Measurements from ENCODE around the gene IFRD2. TPM values are rescaled to one million over a fixed set of nuclear protein-coding genes. Genes with fewer than 3 reads are reported as not detected.

IFRD2 gene
- 80.1 and 95.3 TPM in 2 replicates for total RNA-seq

GRCh38 chr3:50292159-50293078 is at the start of gene IFRD2:
IFRD2 (minus strand) TSS chr3:50292429; CDS start chr3:50292274, 155 bp downstream.

GRCh38 chr3:50340448-50341329 is 48.5 kb upstream of the IFRD2 start, which contains the start of gene RASSF1:
RASSF1 (minus strand) TSS chr3:50340836; CDS start chr3:50340805, 31 bp downstream.

GRCh38 chr3:50327943-50328691 is 35.9 kb upstream of the IFRD2 start, which contains the start of gene TUSC2:
TUSC2 (minus strand) TSS chr3:50328223; CDS start chr3:50328099, 124 bp downstream.

GRCh38 chr3:50322386-50323091 is 30.3 kb upstream of the IFRD2 start, which contains the start of gene HYAL2:
HYAL2 (minus strand) TSS chr3:50322745; CDS start chr3:50320489, 2,256 bp downstream.

GRCh38 chr3:50303013-50303815 is 11.0 kb upstream of the IFRD2 start, which contains the start of gene HYAL1:
HYAL1 (minus strand) TSS chr3:50303574; CDS start chr3:50302956, 618 bp downstream.

GRCh38 chr3:50298836-50299637 is 6.8 kb upstream of the IFRD2 start, which contains the start of the genes HYAL3 and NAA80:
HYAL3 (minus strand) TSS chr3:50299405; CDS start chr3:50295602, 3,803 bp downstream.
NAA80 (minus strand) TSS chr3:50299405; CDS start chr3:50297463, 1,942 bp downstream.

GRCh38 chr3:50278880-50279224 is 13.4 kb downstream of the IFRD2 start, which contains the start of gene LSMEM2:
LSMEM2 (plus strand) TSS chr3:50279087; CDS start chr3:50279114, 27 bp downstream.

GRCh38 chr3:50268703-50269451 is 23.4 kb downstream of the IFRD2 start, which contains the start of gene SEMA3B:
SEMA3B (plus strand) TSS chr3:50269147; CDS start chr3:50269241, 94 bp downstream.

Other genes with a start within 250 kb of the IFRD2 start
- 61.3 and 61.4 TPM in 2 replicates for gene RBM5, start 203.5 kb downstream of the IFRD2 start, total RNA-seq
- gene SEMA3F, start 137.1 kb downstream of the IFRD2 start, total RNA-seq = 5.2 and 7.8 TPM in 2 replicates
- gene GNAT1, start 100.8 kb downstream of the IFRD2 start, total RNA-seq = not detected in 2 replicates
- gene SLC38A3, start 87.2 kb downstream of the IFRD2 start, total RNA-seq = not detected in 2 replicates
- gene GNAI2, start 56.2 kb downstream of the IFRD2 start, total RNA-seq = 356 and 418 TPM in 2 replicates
- gene SEMA3B, start 23.3 kb downstream of the IFRD2 start, total RNA-seq = 19.0 and 23.0 TPM in 2 replicates
- gene LSMEM2, start 13.3 kb downstream of the IFRD2 start, total RNA-seq = not detected in 2 replicates
- 3.7 and 10.7 TPM in 2 replicates for gene HYAL3, start 7.0 kb upstream of the IFRD2 start, total RNA-seq
- gene NAA80, start 7.0 kb upstream of the IFRD2 start, total RNA-seq = 16.8 and 18.2 TPM in 2 replicates
- 1.7 and 2.8 TPM in 2 replicates for gene HYAL1, start 11.1 kb upstream of the IFRD2 start, total RNA-seq
- gene HYAL2, start 30.3 kb upstream of the IFRD2 start, total RNA-seq = 74.7 and 83.3 TPM in 2 replicates
- 15.0 and 29.4 TPM in 2 replicates for gene TUSC2, start 35.8 kb upstream of the IFRD2 start, total RNA-seq
- 37.2 and 39.0 TPM in 2 replicates for gene RASSF1, start 48.4 kb upstream of the IFRD2 start, total RNA-seq
- 1.7 and 3.0 TPM in 2 replicates for gene ZMYND10, start 53.3 kb upstream of the IFRD2 start, total RNA-seq
- 23.2 and 31.7 TPM in 2 replicates for gene NPRL2, start 58.3 kb upstream of the IFRD2 start, total RNA-seq
- 29.6 and 41.5 TPM in 2 replicates for gene CYB561D2, start 58.4 kb upstream of the IFRD2 start, total RNA-seq
- 61.1 and 71.2 TPM in 2 replicates for gene TMEM115, start 67.1 kb upstream of the IFRD2 start, total RNA-seq
- gene CACNA2D2, start 211.2 kb upstream of the IFRD2 start, total RNA-seq = 0.18 TPM in 1 of 2 replicates, not detected in the other